Measurements from ENCODE around the gene DLGAP1. TPM values are rescaled to one million over a fixed set of nuclear protein-coding genes. Genes with fewer than 3 reads are reported as not detected.

DLGAP1 gene
- total RNA-seq, 1 experiment from 2014 or later: 23.2 TPM

DNA sequence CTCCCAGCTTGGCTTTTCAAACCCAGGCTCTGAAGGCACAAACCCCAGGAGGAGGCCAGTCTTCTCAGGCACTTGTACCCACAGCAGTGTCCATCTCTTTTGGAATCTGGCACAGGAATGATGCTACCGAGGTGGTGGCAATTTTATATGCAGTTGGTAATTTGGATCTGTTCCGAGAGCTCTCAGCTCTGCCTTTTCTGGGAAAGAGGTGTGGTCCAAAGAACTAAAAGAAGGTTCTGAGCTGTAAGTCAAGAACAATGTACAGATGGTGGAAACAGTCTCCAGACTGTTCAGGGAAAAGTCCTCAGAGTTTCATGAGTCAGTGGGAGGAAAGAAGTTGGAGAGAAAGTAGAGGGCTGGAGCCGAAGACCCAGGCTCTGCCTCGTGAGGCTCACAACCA lies 651.8 kb downstream of the DLGAP1 start:
- peaks cover 5 to 6% of the 10 kb centered on the region in 2 experiments; a peak in 2 of 4 replicates for H3K4me1 Mint-ChIP-seq
- Histone ChIP-seq H3K23ac (ENCODE audit: insufficient read length, low read depth, low read length) (no peak overlapping the region), H2AFZ (ENCODE audit: low read length) (no peak overlapping the region), H4K8ac (replicated peaks; ENCODE audit: insufficient read length, low read depth, low read length) (no peak overlapping the region), H3K4ac (ENCODE audit: low read depth, low read length) (no peak overlapping the region), H2BK12ac (ENCODE audit: insufficient read length, low read depth, low read length) (no peak overlapping the region), H3K14ac (ENCODE audit: insufficient read depth, low read length) (no peak overlapping the region), H3K9ac (ENCODE audit: extremely low read depth, insufficient read length, low read length) (no peak overlapping the region), H2BK5ac (ENCODE audit: insufficient read length, low read length) (no peak overlapping the region), H3K79me1 (ENCODE audit: insufficient read depth, low read depth, low read length, poor library complexity, severe bottlenecking) (no peaks in the 10 kb centered on the region), H2BK15ac (ENCODE audit: low read depth, low read length) (no peak overlapping the region), H2AK5ac (ENCODE audit: insufficient read length, low read length) (no peak overlapping the region), H3K23me2 (ENCODE audit: insufficient read length, low read depth, low read length, poor library complexity, severe bottlenecking) (no peaks in the 10 kb centered on the region), H3K79me2 (ENCODE audit: insufficient read depth, low read length) (no peaks in the 10 kb centered on the region), H4K20me1 (ENCODE audit: control insufficient read depth, insufficient read depth, insufficient read length) (no peaks in the 10 kb centered on the region), H4K5ac (ENCODE audit: insufficient read length, low read depth, low read length) (no peak overlapping the region), H3K4me2 (ENCODE audit: insufficient read depth, insufficient read length, low read length) (no peak overlapping the region), H3K4me1 (ENCODE audit: insufficient read depth, low read length) (peaks cover 5% of the 10 kb centered on the region; the same call in 1 of the 2 replicates), H3K27ac (ENCODE audit: insufficient read length, low read depth, low read length) (no peak overlapping the region), H3K56ac (ENCODE audit: insufficient read length, low read depth, low read length) (no peak overlapping the region), H2BK20ac (ENCODE audit: low read depth, low read length, poor library complexity, severe bottlenecking) (no peak overlapping the region), H3T11ph (ENCODE audit: low read length) (no peak overlapping the region), H3K9me3 (ENCODE audit: control insufficient read depth, low read depth, low read length) (no peaks in the 10 kb centered on the region), H3K18ac (ENCODE audit: insufficient read length, low read depth, low read length) (no peak overlapping the region), H3K27me3 (ENCODE audit: insufficient read depth, low read length) (no peaks in the 10 kb centered on the region), H2BK120ac (ENCODE audit: low read depth, low read length, poor library complexity, severe bottlenecking) (no peak overlapping the region), H4K91ac (ENCODE audit: insufficient read length, low read depth, low read length) (no peak overlapping the region)
- no peaks in the 10 kb centered on the region for H3K36me3 Mint-ChIP-seq (ENCODE audit: insufficient read depth in 1 of 3, low read depth in 3 of 3)
- no CpG with 5 or more reads among the region's 4 CpGs for WGBS (ENCODE audit: extremely low coverage, insufficient read length, low lambda C conversion rate)
- no peak for DNase-seq
- TF ChIP-seq, protein P1, sequence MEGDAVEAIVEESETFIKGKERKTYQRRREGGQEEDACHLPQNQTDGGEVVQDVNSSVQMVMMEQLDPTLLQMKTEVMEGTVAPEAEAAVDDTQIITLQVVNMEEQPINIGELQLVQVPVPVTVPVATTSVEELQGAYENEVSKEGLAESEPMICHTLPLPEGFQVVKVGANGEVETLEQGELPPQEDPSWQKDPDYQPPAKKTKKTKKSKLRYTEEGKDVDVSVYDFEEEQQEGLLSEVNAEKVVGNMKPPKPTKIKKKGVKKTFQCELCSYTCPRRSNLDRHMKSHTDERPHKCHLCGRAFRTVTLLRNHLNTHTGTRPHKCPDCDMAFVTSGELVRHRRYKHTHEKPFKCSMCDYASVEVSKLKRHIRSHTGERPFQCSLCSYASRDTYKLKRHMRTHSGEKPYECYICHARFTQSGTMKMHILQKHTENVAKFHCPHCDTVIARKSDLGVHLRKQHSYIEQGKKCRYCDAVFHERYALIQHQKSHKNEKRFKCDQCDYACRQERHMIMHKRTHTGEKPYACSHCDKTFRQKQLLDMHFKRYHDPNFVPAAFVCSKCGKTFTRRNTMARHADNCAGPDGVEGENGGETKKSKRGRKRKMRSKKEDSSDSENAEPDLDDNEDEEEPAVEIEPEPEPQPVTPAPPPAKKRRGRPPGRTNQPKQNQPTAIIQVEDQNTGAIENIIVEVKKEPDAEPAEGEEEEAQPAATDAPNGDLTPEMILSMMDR (conservative IDR thresholded peaks at IDR 0.05): no peak
- H3K27me3 Mint-ChIP-seq (ENCODE audit: low read depth): no peaks in the 10 kb centered on the region
- H3K27ac Mint-ChIP-seq: no peak overlapping the region
- no peaks in the 10 kb centered on the region for H3K9me3 Mint-ChIP-seq
- H3K4me3 Mint-ChIP-seq: no peak overlapping the region
